ENCODE measurements around the gene MEMO1. TPM values are rescaled to one million over a fixed set of nuclear protein-coding genes. Genes with fewer than 3 reads are reported as not detected.

The MEMO1 gene
- polyA plus RNA-seq, 1 donor (not counting 4 experiments of a cell fraction or from before 2014, with no cell fraction given) = 125 TPM

DNA sequence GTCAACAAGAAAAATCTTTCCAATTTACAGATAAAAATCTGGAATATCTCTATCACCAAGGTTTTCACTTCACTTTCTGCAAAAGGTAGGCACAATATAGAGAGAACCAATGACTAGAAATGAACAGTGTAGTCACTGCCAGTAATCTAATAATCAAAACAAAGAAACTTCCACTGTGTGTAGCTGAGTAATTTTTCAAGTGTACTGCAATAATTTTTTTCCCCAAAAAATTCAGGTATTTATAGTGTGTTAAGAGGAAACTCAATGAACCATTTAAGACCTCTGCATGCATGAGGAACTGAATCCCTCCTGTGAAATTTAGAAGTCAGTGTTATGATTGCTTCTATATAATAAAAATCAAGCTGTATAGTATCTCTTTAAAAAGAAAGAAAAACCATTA is 121.8 kb downstream of the MEMO1 start:
- H3K4me2 ChIP-seq (ENCODE audit: control insufficient read depth, extremely low read depth, insufficient read depth, low read depth, low read length) = no peak overlapping the region
- H3K79me2 ChIP-seq (ENCODE audit: control insufficient read depth, insufficient read depth, low read length) = peaks cover 11% of the 10 kb centered on the region
- no peaks in the 10 kb centered on the region for H3K9me3 ChIP-seq (ENCODE audit: control insufficient read depth, low read depth, low read length)
- DNase-seq (ENCODE audit: low read depth, low spot score) (no peak), FAIRE-seq (no peak)
- no peaks in the 10 kb centered on the region for H3K27me3 ChIP-seq (ENCODE audit: control insufficient read depth, extremely low read depth, insufficient read depth, low read length)
- H4K20me1 ChIP-seq (ENCODE audit: control insufficient read depth, extremely low read depth, insufficient read depth, low read length) = no peaks in the 10 kb centered on the region
- no peak overlapping the region for H2AFZ ChIP-seq (ENCODE audit: control insufficient read depth, low read length)
- H3K9me1 ChIP-seq (ENCODE audit: control insufficient read depth, extremely low read depth, insufficient read depth, low read length) = no peaks in the 10 kb centered on the region
- TF ChIP-seq, protein P1, sequence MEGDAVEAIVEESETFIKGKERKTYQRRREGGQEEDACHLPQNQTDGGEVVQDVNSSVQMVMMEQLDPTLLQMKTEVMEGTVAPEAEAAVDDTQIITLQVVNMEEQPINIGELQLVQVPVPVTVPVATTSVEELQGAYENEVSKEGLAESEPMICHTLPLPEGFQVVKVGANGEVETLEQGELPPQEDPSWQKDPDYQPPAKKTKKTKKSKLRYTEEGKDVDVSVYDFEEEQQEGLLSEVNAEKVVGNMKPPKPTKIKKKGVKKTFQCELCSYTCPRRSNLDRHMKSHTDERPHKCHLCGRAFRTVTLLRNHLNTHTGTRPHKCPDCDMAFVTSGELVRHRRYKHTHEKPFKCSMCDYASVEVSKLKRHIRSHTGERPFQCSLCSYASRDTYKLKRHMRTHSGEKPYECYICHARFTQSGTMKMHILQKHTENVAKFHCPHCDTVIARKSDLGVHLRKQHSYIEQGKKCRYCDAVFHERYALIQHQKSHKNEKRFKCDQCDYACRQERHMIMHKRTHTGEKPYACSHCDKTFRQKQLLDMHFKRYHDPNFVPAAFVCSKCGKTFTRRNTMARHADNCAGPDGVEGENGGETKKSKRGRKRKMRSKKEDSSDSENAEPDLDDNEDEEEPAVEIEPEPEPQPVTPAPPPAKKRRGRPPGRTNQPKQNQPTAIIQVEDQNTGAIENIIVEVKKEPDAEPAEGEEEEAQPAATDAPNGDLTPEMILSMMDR (optimal IDR thresholded peaks at IDR 0.05 in 1 of 3, IDR thresholded peaks at IDR 0.05 in 1 of 3, conservative IDR thresholded peaks at IDR 0.05 in 1 of 3; ENCODE audit: extremely low read depth in 1 of 3, insufficient read depth in 2 of 3, low read length in 3 of 3) = no peak
- TF ChIP-seq EZH2 (IDR thresholded peaks at IDR 0.05; ENCODE audit: low read length) = no peak
- H3K4me1 ChIP-seq (ENCODE audit: control insufficient read depth, extremely low read depth, insufficient read depth, low read length) = no peaks in the 10 kb centered on the region
- no peak overlapping the region for H3K27ac ChIP-seq (ENCODE audit: control insufficient read depth, insufficient read depth, low read length)
- dilution Hi-C loops (cut with MboI; ENCODE audit: extremely low pct_ligation_motif_present, low sequenced_read_pairs) = no loop called here
- no peak overlapping the region for H3K9ac ChIP-seq (ENCODE audit: control insufficient read depth, extremely low read depth, insufficient read depth, low read length)
- peaks cover 0 to 2% of the 10 kb centered on the region in 2 experiments for H3K36me3 ChIP-seq (ENCODE audit: control insufficient read depth in 2 of 2, extremely low read depth in 1 of 2, insufficient read depth in 2 of 2, low read length in 2 of 2)
- H3K4me3 ChIP-seq (ENCODE audit: control insufficient read depth in 2 of 3, extremely low read depth in 1 of 3, insufficient read depth in 2 of 3, low read depth in 1 of 3, low read length in 3 of 3) = no peak overlapping the region

DNA sequence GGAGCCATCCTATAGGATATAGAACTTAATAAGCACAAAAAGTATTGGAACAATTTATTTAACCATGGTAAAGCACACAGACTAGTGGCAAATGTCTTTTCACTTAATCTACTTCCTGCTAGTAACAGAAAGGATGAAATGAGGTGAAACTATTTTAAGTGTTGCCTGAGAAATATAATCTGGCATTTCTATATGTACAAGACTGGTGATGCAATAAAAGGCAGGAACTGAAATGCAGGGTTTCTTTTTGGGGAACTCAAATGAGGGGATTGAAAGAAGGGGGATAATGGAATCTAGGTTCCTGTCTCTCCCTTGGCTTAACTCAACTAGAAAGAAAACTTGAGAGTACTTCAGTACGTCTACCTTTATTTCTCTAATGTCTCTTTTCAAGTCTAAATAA is 122.3 kb downstream of the MEMO1 start:
- Histone ChIP-seq H3K36me3 (ENCODE audit: control insufficient read depth in 2 of 2, extremely low read depth in 1 of 2, insufficient read depth in 2 of 2, low read length in 2 of 2) (peaks cover 0 to 2% of the 10 kb centered on the region in 2 experiments), H3K9me1 (ENCODE audit: control insufficient read depth, extremely low read depth, insufficient read depth, low read length) (no peaks in the 10 kb centered on the region), H3K4me3 (ENCODE audit: control insufficient read depth in 2 of 3, extremely low read depth in 1 of 3, insufficient read depth in 2 of 3, low read depth in 1 of 3, low read length in 3 of 3) (no peak overlapping the region), H3K27me3 (ENCODE audit: control insufficient read depth, extremely low read depth, insufficient read depth, low read length) (no peaks in the 10 kb centered on the region), H3K4me2 (ENCODE audit: control insufficient read depth, extremely low read depth, insufficient read depth, low read depth, low read length) (no peak overlapping the region), H3K4me1 (ENCODE audit: control insufficient read depth, extremely low read depth, insufficient read depth, low read length) (no peaks in the 10 kb centered on the region), H3K27ac (ENCODE audit: control insufficient read depth, insufficient read depth, low read length) (no peak overlapping the region), H3K79me2 (ENCODE audit: control insufficient read depth, insufficient read depth, low read length) (peaks cover 10% of the 10 kb centered on the region), H3K9me3 (ENCODE audit: control insufficient read depth, low read depth, low read length) (no peaks in the 10 kb centered on the region), H2AFZ (ENCODE audit: control insufficient read depth, low read length) (no peak overlapping the region), H3K9ac (ENCODE audit: control insufficient read depth, extremely low read depth, insufficient read depth, low read length) (no peak overlapping the region), H4K20me1 (ENCODE audit: control insufficient read depth, extremely low read depth, insufficient read depth, low read length) (no peaks in the 10 kb centered on the region)
- no peak for FAIRE-seq
- DNase-seq (ENCODE audit: low read depth, low spot score) = no peak
- dilution Hi-C loops (cut with MboI; ENCODE audit: extremely low pct_ligation_motif_present, low sequenced_read_pairs) = no loop called here
- no peak for TF ChIP-seq EZH2 (IDR thresholded peaks at IDR 0.05; ENCODE audit: low read length)
- TF ChIP-seq, protein P1 (optimal IDR thresholded peaks at IDR 0.05 in 1 of 3, IDR thresholded peaks at IDR 0.05 in 1 of 3, conservative IDR thresholded peaks at IDR 0.05 in 1 of 3; ENCODE audit: extremely low read depth in 1 of 3, insufficient read depth in 2 of 3, low read length in 3 of 3) = no peak

Data from keratinocyte (primary cell).